HL-60 (cell line): ENCODE data around the gene KAZN.

Source experiments
- GABPA ChIP-seq: IDR thresholded peaks from 2 replicates; pipeline ENCODE4 v1.6.1; 2012; ENCODE audit warnings: low read depth
- POLR2AphosphoS5 ChIP-seq: IDR thresholded peaks from 2 replicates; pipeline ENCODE4 v1.6.1; 2012; ENCODE audit warnings: low read depth
- SPI1 ChIP-seq: IDR thresholded peaks from 2 replicates; pipeline ENCODE4 v1.6.1; 2012; ENCODE audit warnings: low read depth, mild to moderate bottlenecking, borderline replicate concordance
- TF ChIP-seq, protein P1 (sequence below): IDR thresholded peaks from one replicate; pipeline ENCODE4 v1.5.1; 2011; ENCODE audit warnings: low read length, control low read depth, inconsistent platforms; ENCODE audit not compliant: insufficient read depth
- TF ChIP-seq, protein P2 (sequence below): IDR thresholded peaks from 2 replicates; pipeline ENCODE4 v1.6.1; 2012; ENCODE audit warnings: low read depth; ENCODE audit not compliant: insufficient replicate concordance

DNA sequence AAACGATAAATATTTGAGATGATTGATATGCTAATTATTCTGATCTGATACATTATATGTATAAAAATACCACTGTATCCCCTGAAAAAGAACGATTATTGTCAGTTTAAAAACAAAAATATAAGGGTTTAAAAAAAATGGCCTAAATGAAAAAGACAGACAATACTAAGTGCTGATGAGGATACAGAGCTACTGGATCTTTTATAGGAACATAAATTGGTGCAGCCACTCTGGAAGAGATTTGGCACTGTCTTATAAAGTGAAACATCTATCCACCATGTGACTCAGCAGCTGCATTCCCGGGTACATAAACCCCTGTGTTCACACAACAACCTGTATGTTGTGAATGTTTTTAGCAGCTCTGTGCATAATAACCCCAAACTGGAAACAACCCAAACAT, 44.2 kb downstream of the KAZN start:
- TF ChIP-seq, protein P1, sequence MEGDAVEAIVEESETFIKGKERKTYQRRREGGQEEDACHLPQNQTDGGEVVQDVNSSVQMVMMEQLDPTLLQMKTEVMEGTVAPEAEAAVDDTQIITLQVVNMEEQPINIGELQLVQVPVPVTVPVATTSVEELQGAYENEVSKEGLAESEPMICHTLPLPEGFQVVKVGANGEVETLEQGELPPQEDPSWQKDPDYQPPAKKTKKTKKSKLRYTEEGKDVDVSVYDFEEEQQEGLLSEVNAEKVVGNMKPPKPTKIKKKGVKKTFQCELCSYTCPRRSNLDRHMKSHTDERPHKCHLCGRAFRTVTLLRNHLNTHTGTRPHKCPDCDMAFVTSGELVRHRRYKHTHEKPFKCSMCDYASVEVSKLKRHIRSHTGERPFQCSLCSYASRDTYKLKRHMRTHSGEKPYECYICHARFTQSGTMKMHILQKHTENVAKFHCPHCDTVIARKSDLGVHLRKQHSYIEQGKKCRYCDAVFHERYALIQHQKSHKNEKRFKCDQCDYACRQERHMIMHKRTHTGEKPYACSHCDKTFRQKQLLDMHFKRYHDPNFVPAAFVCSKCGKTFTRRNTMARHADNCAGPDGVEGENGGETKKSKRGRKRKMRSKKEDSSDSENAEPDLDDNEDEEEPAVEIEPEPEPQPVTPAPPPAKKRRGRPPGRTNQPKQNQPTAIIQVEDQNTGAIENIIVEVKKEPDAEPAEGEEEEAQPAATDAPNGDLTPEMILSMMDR: no peak
- TF ChIP-seq, protein P2, sequence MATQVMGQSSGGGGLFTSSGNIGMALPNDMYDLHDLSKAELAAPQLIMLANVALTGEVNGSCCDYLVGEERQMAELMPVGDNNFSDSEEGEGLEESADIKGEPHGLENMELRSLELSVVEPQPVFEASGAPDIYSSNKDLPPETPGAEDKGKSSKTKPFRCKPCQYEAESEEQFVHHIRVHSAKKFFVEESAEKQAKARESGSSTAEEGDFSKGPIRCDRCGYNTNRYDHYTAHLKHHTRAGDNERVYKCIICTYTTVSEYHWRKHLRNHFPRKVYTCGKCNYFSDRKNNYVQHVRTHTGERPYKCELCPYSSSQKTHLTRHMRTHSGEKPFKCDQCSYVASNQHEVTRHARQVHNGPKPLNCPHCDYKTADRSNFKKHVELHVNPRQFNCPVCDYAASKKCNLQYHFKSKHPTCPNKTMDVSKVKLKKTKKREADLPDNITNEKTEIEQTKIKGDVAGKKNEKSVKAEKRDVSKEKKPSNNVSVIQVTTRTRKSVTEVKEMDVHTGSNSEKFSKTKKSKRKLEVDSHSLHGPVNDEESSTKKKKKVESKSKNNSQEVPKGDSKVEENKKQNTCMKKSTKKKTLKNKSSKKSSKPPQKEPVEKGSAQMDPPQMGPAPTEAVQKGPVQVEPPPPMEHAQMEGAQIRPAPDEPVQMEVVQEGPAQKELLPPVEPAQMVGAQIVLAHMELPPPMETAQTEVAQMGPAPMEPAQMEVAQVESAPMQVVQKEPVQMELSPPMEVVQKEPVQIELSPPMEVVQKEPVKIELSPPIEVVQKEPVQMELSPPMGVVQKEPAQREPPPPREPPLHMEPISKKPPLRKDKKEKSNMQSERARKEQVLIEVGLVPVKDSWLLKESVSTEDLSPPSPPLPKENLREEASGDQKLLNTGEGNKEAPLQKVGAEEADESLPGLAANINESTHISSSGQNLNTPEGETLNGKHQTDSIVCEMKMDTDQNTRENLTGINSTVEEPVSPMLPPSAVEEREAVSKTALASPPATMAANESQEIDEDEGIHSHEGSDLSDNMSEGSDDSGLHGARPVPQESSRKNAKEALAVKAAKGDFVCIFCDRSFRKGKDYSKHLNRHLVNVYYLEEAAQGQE: no peak
- TF ChIP-seq GABPA (no peak), POLR2AphosphoS5 (no peak), SPI1 (no peak)
